Stimulated activated CD8-positive, alpha-beta memory T cell treated with anti-CD3 and anti-CD28 coated beads, Interleukin-12 subunit alpha, Interleukin-12 subunit beta, amount 100 ng/mL, for 4 hours (primary cell): ENCODE results near the gene NAA30.
"Not testable (repeated sequence)": the region's sequence is repeated elsewhere in the genome, so short reads cannot be mapped to it uniquely, and the experiment has no call there.

ENCODE experiments used
- DNase-seq: peaks from one replicate; pipeline ENCODE4 v3.0.0-alpha.2; 2020; ENCODE audit warnings: low read depth

The NAA30 gene

GRCh38 chr14:57390037-57390805 lies at the start of gene NAA30:
TSS of gene NAA30 (plus strand) at chr14:57390586. CDS start at chr14:57390958, 372 bp downstream.
- peak; percentile 91 for DNase-seq

- not testable (repeated sequence) for DNase-seq
These were observed 46.7 kb upstream of the NAA30 start for GRCh38 chr14:57343545-57344297.

- no peak for DNase-seq
These were observed 45.3 kb upstream of the NAA30 start for GRCh38 chr14:57345106-57345505.

- DNase-seq: no peak
These were observed 43.6 kb upstream of the NAA30 start for GRCh38 chr14:57346741-57347140.

- no peak for DNase-seq
These were observed 37.8 kb upstream of the NAA30 start for GRCh38 chr14:57352396-57353170.

- no peak for DNase-seq
These were observed 35.1 kb upstream of the NAA30 start for GRCh38 chr14:57355081-57355800.

GRCh38 chr14:57362361-57362760 lies 28.0 kb upstream of the NAA30 start:
- DNase-seq: no peak

- no peak for DNase-seq
These were observed 25.5 kb upstream of the NAA30 start for GRCh38 chr14:57364659-57365450.

GRCh38 chr14:57370187-57370586 lies 20.2 kb upstream of the NAA30 start:
- DNase-seq: not testable (repeated sequence)

GRCh38 chr14:57371013-57371412 lies 19.4 kb upstream of the NAA30 start:
- no peak for DNase-seq

- no peak for DNase-seq
These were observed 15.2 kb upstream of the NAA30 start for GRCh38 chr14:57375156-57375555.

GRCh38 chr14:57378661-57379060 lies 11.7 kb upstream of the NAA30 start:
- no peak for DNase-seq

GRCh38 chr14:57380935-57381334 lies 9.5 kb upstream of the NAA30 start:
- DNase-seq: no peak

- DNase-seq: no peak
These were observed 8.1 kb upstream of the NAA30 start for GRCh38 chr14:57382283-57382682.

- DNase-seq: no peak
These were observed 7.2 kb upstream of the NAA30 start for GRCh38 chr14:57383125-57383745.

GRCh38 chr14:57388067-57388466 lies 2.3 kb upstream of the NAA30 start:
- DNase-seq: no peak

GRCh38 chr14:57389646-57390036 lies 745 bp upstream of the NAA30 start:
- DNase-seq: no peak

- peak; percentile 13 for DNase-seq
These were observed 575 bp downstream of the NAA30 start for GRCh38 chr14:57390806-57391516.

GRCh38 chr14:57391517-57392195 lies 1.3 kb downstream of the NAA30 start:
- DNase-seq: no peak
